ENCODE results near the gene NPY4R2.
"Not testable (repeated sequence)": the region's sequence is repeated elsewhere in the genome, so short reads cannot be mapped to it uniquely, and the experiment has no call there.

The NPY4R2 gene

DNA sequence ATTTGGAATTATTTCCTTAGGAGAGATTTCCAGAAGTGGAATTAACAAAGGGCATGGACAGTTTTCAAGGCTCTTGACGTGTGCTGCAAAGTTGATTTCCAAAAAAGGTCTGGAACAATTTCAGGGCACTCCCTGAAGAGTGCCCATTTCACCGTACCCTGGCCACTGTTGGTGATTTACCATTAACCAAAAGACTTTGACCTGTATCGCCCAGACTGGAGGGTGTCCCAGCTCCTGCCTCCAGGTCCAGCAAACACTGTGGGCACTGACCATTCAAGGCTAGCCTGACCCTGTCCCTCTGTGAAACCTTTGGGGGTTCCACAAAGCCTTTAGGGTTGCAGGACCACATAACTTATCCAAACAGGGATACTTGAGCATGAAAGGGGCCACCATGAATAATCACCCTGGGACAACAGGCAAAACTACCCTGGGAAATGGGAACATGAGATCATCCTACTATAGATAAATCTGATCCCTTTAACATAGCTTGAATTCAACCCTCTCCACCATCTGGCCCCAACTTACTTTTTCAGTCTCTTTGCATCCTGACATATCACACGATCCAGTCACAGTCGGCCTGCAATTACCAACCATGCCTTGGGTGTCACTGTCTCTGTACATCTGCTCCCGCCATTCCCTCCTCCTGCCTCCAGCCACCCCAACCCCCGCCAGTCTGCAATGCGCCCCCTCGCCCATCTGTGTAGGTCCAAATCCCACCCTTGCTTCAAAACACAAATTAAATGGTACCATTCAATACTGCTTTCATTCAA, 8.9 kb downstream of the NPY4R2 start:
- CTCF ChIA-PET, POLR2A ChIA-PET: not testable (repeated sequence)

DNA sequence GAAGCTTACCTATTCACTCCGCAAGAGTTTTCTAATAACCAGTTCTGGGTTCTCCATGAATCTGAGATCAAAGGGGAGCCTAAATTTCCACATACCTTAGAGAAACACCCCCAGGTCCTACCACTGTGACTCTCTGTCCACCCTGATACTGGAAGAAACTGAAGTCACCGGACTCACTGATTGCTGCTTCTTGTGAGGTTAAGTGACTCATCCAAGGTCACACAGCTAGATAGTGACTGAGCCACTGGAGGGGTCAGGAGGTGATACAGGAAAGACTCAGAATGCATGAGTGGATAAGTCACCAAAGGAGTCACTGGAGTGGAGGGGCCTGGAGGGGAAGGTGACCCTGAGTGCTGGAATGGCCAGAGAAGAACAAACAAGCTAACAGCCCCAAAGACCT, 9.8 kb downstream of the NPY4R2 start:
- POLR2A ChIA-PET; CTCF ChIA-PET; DNase-seq (ENCODE audit: extremely low spot score): not testable (repeated sequence)

More for the DNA sequence above, 8.9 kb downstream of the NPY4R2 start:
- not testable (repeated sequence) for DNase-seq (ENCODE audit: extremely low spot score)

DNA sequence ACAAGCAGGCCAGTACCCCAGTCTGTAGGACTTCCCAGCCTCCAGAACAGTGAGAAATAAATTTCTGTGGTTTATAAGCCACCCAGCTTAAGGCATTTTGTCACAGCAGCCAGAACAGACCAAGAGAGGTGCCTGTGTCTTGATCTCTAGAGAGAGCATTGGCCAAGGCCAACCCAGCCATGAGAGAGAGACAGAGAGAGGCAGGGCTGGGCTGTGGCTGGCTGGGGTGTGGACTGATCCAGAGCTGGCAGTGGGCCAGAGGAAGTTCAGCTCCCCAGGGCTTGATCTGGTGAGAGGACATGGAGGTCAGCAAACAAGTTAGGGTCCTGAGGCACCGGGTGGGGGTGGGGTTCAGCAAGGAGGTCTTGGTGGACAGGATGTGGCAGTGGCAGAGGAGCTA, 14.4 kb downstream of the NPY4R2 start:
- CTCF ChIA-PET; DNase-seq (ENCODE audit: extremely low spot score); POLR2A ChIA-PET: not testable (repeated sequence)

DNA sequence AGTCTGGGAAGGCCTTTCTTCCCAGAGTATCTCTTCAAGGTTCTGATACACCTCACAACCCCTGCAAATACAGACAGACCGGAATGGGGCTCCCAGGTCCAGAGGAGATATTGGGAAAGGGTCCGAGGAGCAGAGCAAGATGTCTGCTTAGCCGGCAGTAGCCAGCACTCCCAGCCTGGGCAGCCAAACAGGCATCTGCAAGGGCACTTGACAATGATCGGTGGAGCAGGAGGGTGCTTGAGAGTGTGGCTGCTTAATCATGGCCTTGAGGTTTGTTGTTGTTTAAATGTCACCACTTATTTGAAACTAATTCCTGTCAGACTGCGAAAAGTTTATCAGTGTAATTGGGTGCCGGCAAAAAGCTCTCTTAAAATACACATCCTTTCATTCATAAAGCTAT, 15.0 kb downstream of the NPY4R2 start:
- POLR2A ChIA-PET; CTCF ChIA-PET; DNase-seq (ENCODE audit: extremely low spot score): not testable (repeated sequence)

DNA sequence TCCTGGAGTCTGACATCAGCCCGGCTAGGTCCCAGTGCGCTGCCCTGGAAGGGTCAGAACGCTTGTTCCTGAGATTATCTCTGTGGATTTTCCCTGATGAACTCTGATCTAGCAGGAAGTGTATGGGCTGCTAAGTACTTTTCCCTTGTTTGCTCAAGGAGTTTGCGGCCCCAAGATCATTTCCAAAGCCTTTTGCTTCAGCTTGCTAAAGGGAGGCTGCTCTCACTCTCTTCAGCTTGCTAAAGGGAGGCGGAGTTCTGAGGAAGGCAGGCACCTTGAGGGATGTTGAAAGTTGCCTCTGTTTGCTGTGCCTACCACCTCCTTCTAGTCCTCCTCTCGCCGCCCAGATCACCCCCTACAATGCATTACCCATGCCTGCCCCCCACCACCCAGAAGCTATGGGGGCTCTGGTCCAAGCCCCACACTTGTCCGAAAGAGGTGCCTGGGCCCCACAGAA, 18.3 kb downstream of the NPY4R2 start:
- POLR2A ChIA-PET; CTCF ChIA-PET; DNase-seq (ENCODE audit: extremely low spot score): not testable (repeated sequence)

DNA sequence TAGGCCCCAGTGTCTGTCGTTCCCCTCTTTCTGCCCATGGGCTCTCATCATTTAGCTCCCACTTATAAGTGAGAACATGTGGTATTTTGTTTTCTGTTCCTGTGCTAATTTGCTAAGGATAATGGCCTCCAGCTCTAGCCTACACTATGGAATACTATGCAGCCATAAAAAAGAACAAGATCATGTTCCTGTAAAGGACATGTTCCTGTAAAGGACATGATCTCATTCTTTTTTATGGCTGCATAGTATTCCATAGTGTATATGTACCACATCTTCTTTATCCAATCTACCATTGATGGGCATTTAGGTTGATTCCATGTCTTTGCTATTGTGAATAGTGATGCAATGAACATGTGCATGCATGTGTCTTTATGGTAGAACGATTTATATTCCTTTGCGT, 19.2 kb downstream of the NPY4R2 start:
- POLR2A ChIA-PET; DNase-seq (ENCODE audit: extremely low spot score); CTCF ChIA-PET: not testable (repeated sequence)

DNA sequence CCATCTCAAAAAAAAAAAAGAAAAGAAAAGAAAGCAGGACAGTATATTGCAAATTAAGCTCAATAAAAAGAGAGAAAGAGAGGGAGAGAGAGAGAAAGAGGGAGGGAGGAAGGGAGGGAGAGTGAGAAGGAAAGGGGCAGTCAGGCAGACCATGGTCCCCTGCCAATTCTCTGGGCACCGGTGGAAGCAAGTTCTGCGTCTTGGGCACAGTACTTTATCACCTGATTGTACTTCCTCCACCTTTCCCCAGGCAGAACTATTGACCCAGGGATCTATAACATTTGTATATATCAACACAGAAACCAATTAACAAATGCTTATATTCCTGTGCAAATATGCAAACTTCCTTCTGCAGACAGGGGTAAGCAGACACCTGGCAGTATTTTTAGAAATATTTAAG, 22.4 kb downstream of the NPY4R2 start:
- CTCF ChIA-PET; DNase-seq (ENCODE audit: extremely low spot score); POLR2A ChIA-PET: not testable (repeated sequence)

DNA sequence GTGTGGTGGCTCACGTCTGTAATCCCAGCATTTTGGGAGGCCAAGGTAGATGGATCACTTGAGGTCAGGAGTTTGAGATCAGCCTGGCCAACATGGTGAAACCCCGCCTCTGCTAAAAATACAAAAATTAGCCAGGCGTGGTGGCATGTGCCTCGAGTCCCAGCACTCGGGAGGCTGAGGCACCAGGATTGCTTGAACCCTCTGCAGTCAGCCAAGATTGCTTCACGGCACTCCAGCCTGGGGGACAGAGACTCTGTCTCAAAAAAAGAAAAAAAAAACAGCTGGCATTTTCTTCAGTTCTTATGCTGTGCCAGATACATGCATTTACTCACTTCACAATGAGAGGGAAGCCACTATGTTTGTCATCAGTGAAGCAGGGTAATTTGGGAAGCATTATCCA, 22.9 kb downstream of the NPY4R2 start:
- CTCF ChIA-PET; POLR2A ChIA-PET; DNase-seq (ENCODE audit: extremely low spot score): not testable (repeated sequence)

DNA sequence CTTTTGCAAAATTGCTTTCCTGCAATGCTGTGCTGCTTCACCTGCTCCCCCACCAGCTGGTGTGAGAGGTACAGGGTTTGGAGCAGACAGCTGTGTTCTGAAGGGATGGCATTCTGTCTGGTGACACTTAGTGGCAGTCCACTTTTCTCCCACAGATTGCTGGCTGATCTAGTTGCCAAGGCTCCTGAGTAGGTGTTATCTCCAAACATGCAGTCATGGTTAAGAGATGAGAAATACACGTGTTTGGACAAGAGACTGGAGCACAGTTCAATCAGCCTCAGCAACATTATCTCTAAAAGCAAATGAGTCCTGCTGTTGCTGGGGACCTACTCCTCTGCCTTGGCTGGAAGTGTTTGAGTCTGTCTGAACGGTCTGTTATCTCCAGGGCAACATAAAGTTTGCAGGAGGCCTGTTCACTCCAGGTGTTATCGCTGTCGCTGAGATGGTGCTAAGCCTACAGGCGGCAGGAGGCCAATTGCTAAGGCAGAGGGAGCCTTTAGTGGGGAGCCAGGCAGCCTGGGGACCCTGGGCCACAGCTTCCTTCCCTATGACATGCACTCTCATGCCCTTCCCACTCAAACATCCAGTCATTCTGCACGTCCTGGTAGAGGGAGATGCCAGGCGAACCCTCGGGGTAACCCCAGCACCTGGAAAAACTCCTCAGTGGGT, 24.0 kb downstream of the NPY4R2 start:
- POLR2A ChIA-PET; CTCF ChIA-PET; DNase-seq (ENCODE audit: extremely low spot score): not testable (repeated sequence)

DNA sequence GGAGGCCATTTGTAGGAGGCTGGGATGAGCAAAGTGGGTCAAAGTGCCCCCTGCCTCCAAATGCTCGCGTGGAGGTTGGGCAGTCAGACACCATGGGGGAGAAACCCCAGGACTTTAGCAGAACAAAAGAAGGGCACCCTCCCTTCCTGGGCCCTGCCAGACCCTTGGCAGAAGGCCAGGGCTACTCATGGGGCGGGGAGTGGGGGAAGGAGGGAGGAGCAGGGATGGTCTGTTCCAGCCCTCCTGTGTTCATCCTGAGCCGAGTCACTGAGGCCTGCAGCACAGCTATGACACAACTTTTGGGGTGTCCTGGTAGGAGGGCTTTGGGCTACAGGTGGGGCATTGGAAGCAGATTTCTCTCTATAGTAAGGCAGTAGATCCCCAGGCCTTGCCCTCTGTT, 24.9 kb downstream of the NPY4R2 start:
- POLR2A ChIA-PET; DNase-seq (ENCODE audit: extremely low spot score); CTCF ChIA-PET: not testable (repeated sequence)

DNA sequence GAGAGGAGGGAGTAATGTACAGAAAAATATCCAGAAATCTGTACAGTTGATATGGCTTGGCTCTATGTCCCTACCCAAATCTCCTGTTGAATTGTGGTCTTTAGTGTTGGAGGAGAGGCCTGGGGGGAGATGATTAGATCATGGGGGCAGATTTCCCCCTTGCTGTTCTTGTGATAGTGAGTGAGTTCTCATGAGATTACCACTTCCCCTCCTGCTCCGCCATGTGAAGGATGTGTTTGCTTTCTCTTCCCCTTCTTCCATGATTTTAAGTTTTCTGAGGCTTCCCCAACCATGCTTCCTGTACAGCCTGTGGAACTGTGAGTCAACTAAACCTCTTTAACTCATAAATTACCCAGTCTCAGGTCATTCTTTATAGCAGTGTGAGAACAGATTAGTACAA, 29.0 kb downstream of the NPY4R2 start:
- DNase-seq (ENCODE audit: extremely low spot score); CTCF ChIA-PET; POLR2A ChIA-PET: not testable (repeated sequence)

DNA sequence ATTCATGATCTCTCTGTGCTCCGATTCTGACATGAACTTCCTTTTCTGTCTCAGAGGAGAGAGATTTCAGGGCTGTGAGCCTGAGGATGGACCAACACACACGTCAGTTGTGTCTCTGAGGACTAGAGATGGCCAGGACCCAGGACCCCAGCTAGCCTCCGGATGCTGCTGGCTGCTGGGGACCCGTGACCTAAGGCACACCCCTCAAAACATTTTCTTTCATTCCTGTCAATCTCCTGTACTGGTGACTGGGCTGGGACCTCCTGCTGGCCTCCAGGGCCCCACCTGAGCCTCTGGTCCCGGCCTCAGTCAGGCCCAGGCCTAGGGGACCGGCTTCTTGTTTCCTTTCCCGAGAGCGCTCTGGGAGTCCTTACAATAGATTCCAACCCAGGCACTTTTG, 38.7 kb downstream of the NPY4R2 start:
- POLR2A ChIA-PET; CTCF ChIA-PET; DNase-seq (ENCODE audit: extremely low spot score): not testable (repeated sequence)

DNA sequence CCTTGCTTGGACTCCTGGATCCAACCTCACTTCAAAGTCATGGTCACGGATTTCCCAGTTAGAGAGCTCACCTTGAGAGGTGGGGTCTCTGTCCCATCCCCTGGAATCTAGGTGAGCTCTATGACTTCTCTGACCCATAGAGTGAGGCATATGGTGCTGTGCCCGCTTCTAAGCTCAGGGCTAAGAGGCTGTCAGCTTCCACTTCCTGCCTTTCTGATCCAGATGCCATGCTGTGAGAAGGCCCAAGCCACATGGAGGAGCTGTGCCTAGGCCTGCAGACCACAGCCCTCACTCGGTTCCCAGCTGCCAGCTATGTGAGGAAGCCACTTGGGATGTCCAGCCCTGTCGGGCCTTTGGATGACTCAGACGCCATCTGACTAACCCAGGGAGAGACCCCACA, 41.2 kb downstream of the NPY4R2 start:
- DNase-seq (ENCODE audit: extremely low spot score); CTCF ChIA-PET; POLR2A ChIA-PET: not testable (repeated sequence)

DNA sequence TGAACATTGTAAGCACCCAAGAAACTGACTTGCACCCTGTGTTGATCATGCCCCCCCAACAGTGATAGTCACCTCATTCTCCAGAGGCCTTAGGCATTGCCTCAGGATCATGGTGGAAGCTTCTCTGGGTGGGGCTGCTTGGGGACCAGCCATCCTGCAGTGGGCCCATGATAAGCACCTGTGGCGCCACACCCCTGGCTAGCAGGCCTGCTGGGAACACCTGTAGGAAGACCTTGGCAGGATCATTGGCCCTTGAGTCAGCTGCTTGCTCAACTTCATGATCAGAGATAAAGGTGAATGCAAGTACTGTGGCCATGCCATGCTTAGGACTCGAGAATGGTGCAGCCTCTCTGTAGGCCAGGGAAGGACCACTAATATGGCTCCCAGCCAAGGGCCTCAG, 42.2 kb downstream of the NPY4R2 start:
- POLR2A ChIA-PET, CTCF ChIA-PET: not testable (repeated sequence)

DNA sequence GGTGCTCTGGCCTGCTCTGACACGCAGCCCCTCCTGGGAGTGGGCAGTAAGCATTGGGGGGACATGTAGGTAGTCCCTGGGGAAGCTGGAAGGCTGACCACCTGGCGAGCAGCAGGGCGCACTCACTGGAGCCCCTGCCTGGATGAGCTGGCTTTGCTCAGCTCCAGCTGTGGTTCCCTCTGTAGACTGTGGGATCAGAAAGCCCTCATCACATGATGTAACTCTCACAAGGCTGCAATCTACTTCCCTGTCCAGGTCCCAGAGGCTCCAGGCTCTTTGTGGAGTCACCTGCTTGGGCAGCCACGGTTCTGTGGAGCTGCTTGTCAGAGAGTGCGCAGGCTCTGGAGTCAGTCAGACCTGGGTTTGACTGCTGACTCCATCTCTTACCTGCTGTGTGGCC, 44.3 kb downstream of the NPY4R2 start:
- POLR2A ChIA-PET; CTCF ChIA-PET; DNase-seq (ENCODE audit: extremely low spot score): not testable (repeated sequence)

More for the DNA sequence above, 42.2 kb downstream of the NPY4R2 start:
- DNase-seq (ENCODE audit: extremely low spot score), result not testable (repeated sequence)

DNA sequence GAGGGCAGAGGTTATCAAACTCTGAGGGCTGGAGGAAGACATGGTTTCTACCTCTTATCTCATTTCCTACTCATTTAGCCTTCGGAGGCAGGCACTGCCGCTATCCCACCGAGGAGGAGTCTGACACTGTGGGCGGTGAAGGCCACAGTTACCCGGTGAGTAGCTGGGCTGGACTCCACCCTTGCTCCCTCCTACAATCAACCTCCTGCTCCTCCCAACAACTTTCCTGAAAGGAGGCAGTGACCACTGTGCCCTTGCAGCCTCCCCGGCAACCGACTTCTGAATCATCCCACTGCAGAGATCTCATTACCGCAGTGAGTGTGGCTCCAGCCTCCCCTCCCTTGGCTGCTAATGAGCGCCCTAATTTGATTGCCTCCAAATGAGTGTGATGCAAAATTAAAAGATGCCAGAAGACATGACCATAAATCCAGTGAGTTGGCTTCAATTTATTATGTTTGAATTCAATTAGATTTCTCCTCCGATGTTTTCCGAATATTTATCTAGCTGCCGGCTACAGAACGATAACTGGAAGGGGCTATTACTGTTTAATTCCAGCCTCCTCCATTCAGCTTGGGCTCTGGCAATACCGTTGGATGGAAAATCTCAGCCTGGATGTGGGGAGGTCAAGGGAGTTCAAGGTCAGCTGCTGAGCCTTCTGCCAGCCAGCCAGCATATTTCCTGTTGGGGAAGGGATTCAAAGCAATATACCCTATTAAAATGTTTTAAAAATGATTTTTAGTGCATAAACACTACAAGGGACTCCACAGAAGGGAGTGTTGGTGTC, 46.0 kb downstream of the NPY4R2 start:
- CTCF ChIA-PET; POLR2A ChIA-PET; DNase-seq (ENCODE audit: extremely low spot score): not testable (repeated sequence)

DNA sequence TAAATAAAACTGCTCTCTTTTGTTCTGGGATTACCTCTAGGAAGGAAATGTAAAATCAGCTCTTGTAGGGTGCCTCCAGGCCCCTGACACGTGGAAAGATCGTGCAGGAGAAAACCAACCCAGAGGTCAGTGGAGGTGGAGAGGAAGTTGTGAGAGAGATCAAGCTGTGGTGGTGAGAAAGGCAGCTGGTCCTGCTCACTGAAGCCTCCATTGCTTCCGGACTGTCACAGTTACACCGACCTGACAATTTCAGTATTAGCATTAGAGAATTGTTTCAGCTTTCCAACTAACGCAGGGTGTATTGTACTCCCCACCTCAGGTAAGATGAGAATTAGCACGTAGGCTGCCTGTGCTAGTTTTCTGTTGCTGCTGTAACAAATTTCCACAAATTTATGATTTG, 50.5 kb downstream of the NPY4R2 start:
- DNase-seq (ENCODE audit: extremely low spot score); CTCF ChIA-PET; POLR2A ChIA-PET: not testable (repeated sequence)

DNA sequence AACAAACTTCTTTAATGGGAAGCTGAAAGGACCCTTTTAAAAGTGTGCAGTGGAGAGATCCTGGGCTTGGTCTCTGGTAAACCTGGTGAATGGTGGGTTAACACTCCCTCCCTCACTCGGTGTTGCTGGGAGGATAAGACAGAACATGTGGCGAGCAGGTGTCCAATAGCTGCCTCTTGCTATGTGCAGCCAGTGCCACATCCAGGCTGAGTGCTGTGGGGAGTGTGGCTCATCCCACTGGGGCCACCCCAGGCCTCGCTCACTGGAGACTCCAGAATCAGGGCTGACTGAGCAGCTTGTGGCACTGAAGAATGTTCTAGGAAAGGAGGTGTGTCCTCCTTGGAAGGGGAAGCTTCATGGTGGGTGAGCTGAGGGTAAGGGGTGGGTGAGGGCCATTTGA, 51.6 kb downstream of the NPY4R2 start:
- DNase-seq (ENCODE audit: extremely low spot score); POLR2A ChIA-PET; CTCF ChIA-PET: not testable (repeated sequence)

DNA sequence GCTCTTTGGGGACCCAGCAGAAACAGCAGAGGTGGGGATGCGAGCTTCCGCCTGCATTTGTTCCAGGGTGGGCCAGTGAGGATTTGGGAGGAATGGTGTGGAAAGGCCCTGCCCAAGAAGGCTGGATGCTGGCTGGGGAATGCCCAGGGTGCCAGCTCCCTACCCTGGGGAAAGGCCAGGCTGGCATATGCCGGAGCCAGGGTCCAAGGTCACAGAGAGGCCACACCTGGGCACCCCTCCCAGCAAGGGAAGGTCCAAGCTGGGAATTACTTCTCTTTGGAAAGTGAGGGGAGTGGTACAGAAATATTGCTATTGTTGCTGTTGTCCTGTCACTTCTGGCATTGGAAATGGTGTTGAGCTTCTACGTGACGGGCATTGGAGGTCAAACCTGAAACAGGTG, 53.1 kb downstream of the NPY4R2 start:
- CTCF ChIA-PET; POLR2A ChIA-PET; DNase-seq (ENCODE audit: extremely low spot score): not testable (repeated sequence)

Measured in HEK293T (cell line).